GM10266 (cell line): ENCODE measurements around the gene COPZ1.
A peak's percentile ranks its signal among the peaks of the same experiment; 100 is the strongest.
"Not testable (repeated sequence)": the region's sequence is repeated elsewhere in the genome, so short reads cannot be mapped to it uniquely, and the experiment has no call there.

Source experiments
- DNase-seq: peaks from one replicate; pipeline ENCODE4 v3.0.0; 2012; ENCODE audit errors: extremely low spot score
- CTCF ChIP-seq: IDR thresholded peaks from 2 replicates; pipeline ENCODE4 v1.5.1; 2012; ENCODE audit warnings: mild to moderate bottlenecking, low read depth; ENCODE audit not compliant: control insufficient read depth, insufficient read depth; ENCODE audit errors: missing control alignments

Gene COPZ1

GRCh38 chr12:54282949-54283593 lies 41.9 kb upstream of the COPZ1 start:
- no peak for TF ChIP-seq CTCF
- DNase-seq, result no peak

GRCh38 chr12:54284070-54284780 lies 40.7 kb upstream of the COPZ1 start:
- not testable (repeated sequence) for DNase-seq

- peak; percentile 20 for TF ChIP-seq CTCF
- no peak for DNase-seq
These were observed 39.5 kb upstream of the COPZ1 start for GRCh38 chr12:54285150-54286041.

- no peak for TF ChIP-seq CTCF
- no peak for DNase-seq
These were observed 38.6 kb upstream of the COPZ1 start for GRCh38 chr12:54286042-54287030.

GRCh38 chr12:54287261-54288157 lies 37.4 kb upstream of the COPZ1 start:
- TF ChIP-seq CTCF, result no peak

GRCh38 chr12:54292083-54292930 lies 32.6 kb upstream of the COPZ1 start:
- TF ChIP-seq CTCF, result no peak
- DNase-seq, result no peak

More at GRCh38 chr12:54287261-54288157, 37.4 kb upstream of the COPZ1 start:
- no peak for DNase-seq
